ENCODE data around the gene CPSF3. TPM values are rescaled to one million over a fixed set of nuclear protein-coding genes. Genes with fewer than 3 reads are reported as not detected.

The CPSF3 gene
- total and polyA plus RNA-seq, 2 of the 13 experiments (the other 11 are each of a cell fraction or from before 2014, with no cell fraction given) = 19.8 to 93.0 TPM

DNA sequence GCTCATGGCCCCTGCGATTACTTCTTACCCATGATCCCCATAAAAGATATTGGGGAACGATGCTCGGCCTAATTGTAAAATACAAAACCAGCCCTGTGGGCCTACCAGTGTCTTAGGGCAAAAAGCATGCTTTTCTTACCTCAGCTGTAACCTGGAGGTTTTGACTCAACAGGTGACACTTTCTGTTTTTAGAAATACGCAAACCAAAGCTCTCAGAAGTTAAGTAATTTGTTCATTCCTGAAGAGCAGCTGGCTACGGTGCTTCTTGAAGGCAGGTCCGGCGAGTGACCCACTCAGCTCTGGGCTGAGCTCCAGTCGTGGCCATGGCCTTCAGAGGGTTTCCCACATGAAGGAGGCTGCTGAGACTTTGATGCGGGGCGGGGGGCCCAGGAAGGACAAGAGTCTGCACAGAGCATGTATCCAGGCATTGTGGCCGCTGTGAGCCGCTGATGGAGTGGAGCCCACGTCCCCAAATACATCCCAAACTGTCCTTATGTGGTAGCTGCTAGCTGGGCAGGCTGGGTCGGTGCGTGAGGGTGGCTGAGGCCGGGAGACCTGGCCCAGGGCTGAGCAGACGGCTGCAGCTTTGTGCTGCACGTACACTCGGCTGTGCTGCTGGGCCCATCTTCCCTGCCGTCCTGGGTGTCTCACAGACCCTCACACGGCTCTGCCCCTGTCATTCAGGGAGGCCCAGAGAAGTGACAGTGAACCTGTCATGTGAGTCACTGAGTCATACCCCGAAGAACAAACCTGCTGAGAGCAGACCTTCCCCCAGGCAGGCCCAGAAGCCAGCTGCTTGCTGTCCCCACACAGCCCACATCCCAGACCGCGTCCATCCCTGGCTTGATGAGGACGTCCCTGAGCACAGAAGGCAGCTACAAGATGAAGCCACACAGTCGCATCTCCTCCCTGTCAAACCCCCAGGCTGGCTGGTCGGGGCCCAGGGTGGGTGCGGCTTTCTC, 34.2 kb upstream of the CPSF3 start (continued):
- TF ChIP-seq MEF2D (CRISPR knock-in tag; IDR thresholded peaks at IDR 0.05) (no peak), PPARG (CRISPR knock-in tag; conservative IDR thresholded peaks at IDR 0.05) (no peak), ZNF737 (CRISPR knock-in tag; IDR thresholded peaks at IDR 0.05; ENCODE audit: borderline replicate concordance) (0 out of 2 replicates have a peak, but pooled peaks have one; percentile 29), POLR2A (IDR thresholded peaks at IDR 0.05; ENCODE audit: insufficient read depth in 1 of 2, low read depth in 2 of 2, low read length in 2 of 2) (no peak), MEIS2 (CRISPR knock-in tag; IDR thresholded peaks at IDR 0.05) (no peak), PRPF4 (IDR thresholded peaks at IDR 0.05; ENCODE audit: low read depth, low read length, poor library complexity, severe bottlenecking) (no peak), ZNF543 (CRISPR knock-in tag; IDR thresholded peaks at IDR 0.05) (0 out of 2 replicates have a peak, but pooled peaks have one; percentile 22), ELF1 (CRISPR knock-in tag; IDR thresholded peaks at IDR 0.05) (no peak), THYN1 (CRISPR knock-in tag; IDR thresholded peaks at IDR 0.05; ENCODE audit: borderline replicate concordance, low read depth) (no peak), MYC (CRISPR knock-in tag; IDR thresholded peaks at IDR 0.05; ENCODE audit: borderline replicate concordance) (no peak), AGO2 (optimal IDR thresholded peaks at IDR 0.05; ENCODE audit: low read depth, low read length) (peak; percentile 59), PHF20 (CRISPR knock-in tag; IDR thresholded peaks at IDR 0.05) (no peak), MTF1 (CRISPR knock-in tag; IDR thresholded peaks at IDR 0.05) (no peak), SMYD3 (CRISPR knock-in tag; IDR thresholded peaks at IDR 0.05) (no peak), SETDB1 (CRISPR knock-in tag; IDR thresholded peaks at IDR 0.05; ENCODE audit: borderline replicate concordance) (no peak), ELK4 (CRISPR knock-in tag; IDR thresholded peaks at IDR 0.05; ENCODE audit: borderline replicate concordance) (no peak), ZNF749 (CRISPR knock-in tag; IDR thresholded peaks at IDR 0.05; ENCODE audit: borderline replicate concordance) (no peak)
